T-helper 1 cell treated with Interleukin-12 subunit alpha and Interleukin-12 subunit beta and Interleukin-4 antibody, amounts not matched to agents 30 μg/mL and 1 μg/mL, for 36 hours (primary cell): ENCODE results near the gene CD81.
"Not testable (repeated sequence)": the region's sequence is repeated elsewhere in the genome, so short reads cannot be mapped to it uniquely, and the experiment has no call there.

ENCODE experiments used
- H3K27ac Mint-ChIP-seq: one replicate; pipeline ENCODE4 v1.8.0; 2021; ENCODE audit warnings: mild to moderate bottlenecking, mixed read lengths
- H3K27me3 Mint-ChIP-seq: one replicate; pipeline ENCODE4 v1.8.0; 2021; ENCODE audit warnings: low read depth, mixed read lengths
- H3K36me3 Mint-ChIP-seq: one replicate; pipeline ENCODE4 v1.8.0; 2021; ENCODE audit warnings: low read depth, mixed read lengths
- H3K4me1 Mint-ChIP-seq: one replicate; pipeline ENCODE4 v1.8.0; 2021; ENCODE audit warnings: low read depth, mixed read lengths
- H3K4me3 Mint-ChIP-seq: one replicate; pipeline ENCODE4 v1.8.0; 2021; ENCODE audit warnings: mild to moderate bottlenecking, moderate library complexity, mixed read lengths
- H3K9me3 Mint-ChIP-seq: one replicate; pipeline ENCODE4 v1.8.0; 2021; ENCODE audit warnings: mixed read lengths

CD81 gene, protein sequence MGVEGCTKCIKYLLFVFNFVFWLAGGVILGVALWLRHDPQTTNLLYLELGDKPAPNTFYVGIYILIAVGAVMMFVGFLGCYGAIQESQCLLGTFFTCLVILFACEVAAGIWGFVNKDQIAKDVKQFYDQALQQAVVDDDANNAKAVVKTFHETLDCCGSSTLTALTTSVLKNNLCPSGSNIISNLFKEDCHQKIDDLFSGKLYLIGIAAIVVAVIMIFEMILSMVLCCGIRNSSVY

DNA sequence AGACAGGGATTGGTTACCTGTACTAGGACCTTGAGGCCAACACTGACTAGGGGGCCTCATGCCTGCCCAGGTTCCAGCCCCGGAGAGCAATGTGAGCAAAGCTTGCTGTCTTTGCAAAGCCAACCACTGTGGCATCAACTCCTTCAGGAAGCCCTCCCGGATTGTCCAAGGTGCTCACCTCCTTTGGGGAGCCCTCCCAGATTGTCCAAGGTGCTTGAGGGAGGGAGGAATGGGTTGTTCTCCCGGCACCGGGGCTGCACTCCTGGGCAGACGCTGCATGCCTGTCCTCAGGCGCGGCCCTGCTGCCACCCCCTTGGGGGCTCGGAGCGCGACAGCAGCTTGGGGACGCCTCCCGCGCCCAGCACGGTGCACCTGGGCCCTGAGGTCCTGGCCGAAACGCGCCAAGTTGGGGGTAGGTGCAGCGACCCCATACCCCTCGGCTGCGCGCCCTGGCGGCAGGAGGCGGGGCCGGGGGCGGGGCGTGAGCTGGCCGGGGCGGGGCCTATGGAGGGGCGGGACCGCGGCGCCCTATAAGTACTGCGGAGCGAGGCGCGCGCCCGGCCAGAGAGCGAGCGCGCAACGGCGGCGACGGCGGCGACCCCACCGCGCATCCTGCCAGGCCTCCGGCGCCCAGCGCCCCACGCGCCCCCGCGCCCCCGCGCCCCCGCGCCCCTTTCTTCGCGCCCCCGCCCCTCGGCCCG lies at the start of gene CD81:
Gene CD81 (plus strand): TSS at position 560 of the 701 bp plus-strand sequence. CDS start 240 bp downstream, outside the sequence.
- H3K4me1 Mint-ChIP-seq, result peaks cover 7% of the 10 kb centered on the region
- no peaks in the 10 kb centered on the region for H3K9me3 Mint-ChIP-seq
- H3K27me3 Mint-ChIP-seq, result no peaks in the 10 kb centered on the region
- peak within 1 kb of the TSS; percentile 79 for H3K4me3 Mint-ChIP-seq
- peak within 1 kb of the TSS; percentile 79 for H3K27ac Mint-ChIP-seq
- peaks cover 1% of the 10 kb centered on the region for H3K36me3 Mint-ChIP-seq

DNA sequence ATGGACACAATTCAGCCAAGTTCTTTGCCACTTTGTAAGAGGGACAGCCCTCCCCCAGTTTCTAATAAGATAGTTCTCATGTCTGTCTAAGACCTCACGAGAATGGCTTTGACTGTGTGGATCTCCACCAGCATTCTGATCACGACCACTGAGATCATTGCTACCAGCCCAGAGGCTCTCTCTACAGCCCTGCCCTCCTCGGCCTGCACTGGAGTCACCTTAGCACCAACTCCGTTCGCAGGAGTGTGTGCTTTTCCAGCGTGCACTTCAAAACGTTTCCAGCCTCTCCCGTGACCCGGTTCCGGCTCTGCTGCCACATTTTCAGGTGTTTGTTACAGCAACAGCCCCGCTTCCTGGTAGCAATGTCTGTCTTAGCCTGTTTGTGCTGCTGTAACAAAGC lies 49.1 kb upstream of the CD81 start:
- Mint-ChIP-seq H3K4me1 (no peaks in the 10 kb centered on the region), H3K27ac (no peak overlapping the region), H3K9me3 (peaks cover 17% of the 10 kb centered on the region), H3K4me3 (no peak overlapping the region), H3K27me3 (peaks cover 6% of the 10 kb centered on the region), H3K36me3 (no peaks in the 10 kb centered on the region)

DNA sequence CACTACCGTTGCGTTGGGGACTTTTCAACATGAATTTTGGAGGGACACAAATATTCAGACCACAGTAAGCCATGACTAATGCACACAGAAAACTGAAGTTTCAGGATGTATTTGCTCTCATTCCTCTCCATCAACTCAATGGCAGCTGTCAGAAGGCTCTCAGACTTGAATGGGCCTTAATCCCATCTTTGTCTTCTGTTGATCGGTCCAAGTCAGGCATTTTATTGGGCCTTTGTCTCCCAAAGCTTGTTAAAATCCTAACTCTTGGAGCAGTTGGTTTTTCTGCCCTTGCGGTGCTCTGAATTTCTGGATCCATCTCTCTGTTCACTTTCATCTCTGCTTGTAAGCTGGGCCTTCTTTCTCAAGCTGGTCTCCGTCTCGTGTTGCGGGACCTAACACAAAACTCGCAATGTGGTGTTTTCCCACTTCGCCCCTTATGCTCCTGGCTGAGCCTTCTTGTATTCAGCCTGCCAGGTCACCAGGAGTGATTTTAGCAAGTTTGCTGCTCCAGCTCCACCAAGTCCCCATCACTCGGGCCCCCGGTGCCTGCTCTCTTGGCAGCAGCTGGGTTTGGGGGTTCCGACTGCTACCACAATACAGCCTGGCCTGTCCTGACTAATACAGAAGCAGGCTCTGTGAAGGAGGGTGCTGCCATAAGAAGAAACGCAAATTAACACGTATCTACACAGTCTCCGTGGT lies 48.3 kb upstream of the CD81 start:
- peaks cover 17% of the 10 kb centered on the region for H3K9me3 Mint-ChIP-seq
- no peaks in the 10 kb centered on the region for H3K27me3 Mint-ChIP-seq
- H3K4me1 Mint-ChIP-seq, result no peaks in the 10 kb centered on the region
- H3K36me3 Mint-ChIP-seq, result no peaks in the 10 kb centered on the region
- H3K4me3 Mint-ChIP-seq, result no peak overlapping the region
- no peak overlapping the region for H3K27ac Mint-ChIP-seq

DNA sequence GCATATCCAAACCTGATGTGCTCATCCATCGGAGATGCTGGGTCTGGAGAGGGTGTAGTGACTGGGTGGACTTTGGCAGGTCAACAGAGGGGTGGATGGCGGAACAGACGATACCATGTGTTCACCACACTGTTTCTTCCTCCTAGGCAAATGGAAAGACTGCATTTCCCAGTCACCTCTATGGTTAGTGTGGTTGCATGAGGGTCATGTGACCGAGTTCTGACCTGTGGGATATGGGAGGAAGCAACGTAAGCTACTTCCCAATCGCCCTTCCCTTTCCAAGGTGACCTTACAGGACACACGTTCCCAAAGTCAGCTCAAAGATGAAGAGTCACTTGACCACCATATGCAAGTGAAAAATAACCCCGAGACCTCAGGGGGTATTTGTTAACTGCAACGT lies 47.6 kb upstream of the CD81 start:
- Mint-ChIP-seq H3K4me3 (no peak overlapping the region), H3K4me1 (no peaks in the 10 kb centered on the region), H3K27ac (no peak overlapping the region), H3K9me3 (peaks cover 17% of the 10 kb centered on the region), H3K27me3 (no peaks in the 10 kb centered on the region), H3K36me3 (no peaks in the 10 kb centered on the region)

DNA sequence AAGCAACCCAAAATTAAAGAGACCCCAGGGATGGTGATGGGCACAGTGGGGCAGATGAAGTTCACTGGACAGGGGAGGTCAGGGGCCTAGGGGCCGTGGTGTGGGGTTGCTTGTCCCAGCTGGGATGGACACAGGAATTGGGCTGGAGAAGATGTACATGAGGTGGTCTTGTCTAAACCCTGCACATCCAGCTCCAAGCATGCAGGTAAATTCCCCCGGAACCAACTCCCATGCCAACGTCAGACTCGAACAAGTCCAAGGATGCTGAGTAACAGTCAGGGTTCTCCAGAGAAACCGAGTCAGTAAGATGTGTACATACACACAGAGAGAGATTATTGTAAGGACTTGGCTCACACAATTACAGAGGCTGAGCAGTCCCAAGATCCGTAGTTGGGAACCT lies 46.4 kb upstream of the CD81 start:
- Mint-ChIP-seq H3K4me1 (no peaks in the 10 kb centered on the region), H3K4me3 (no peak overlapping the region), H3K9me3 (peaks cover 17% of the 10 kb centered on the region), H3K27ac (no peak overlapping the region), H3K36me3 (no peaks in the 10 kb centered on the region), H3K27me3 (no peaks in the 10 kb centered on the region)

DNA sequence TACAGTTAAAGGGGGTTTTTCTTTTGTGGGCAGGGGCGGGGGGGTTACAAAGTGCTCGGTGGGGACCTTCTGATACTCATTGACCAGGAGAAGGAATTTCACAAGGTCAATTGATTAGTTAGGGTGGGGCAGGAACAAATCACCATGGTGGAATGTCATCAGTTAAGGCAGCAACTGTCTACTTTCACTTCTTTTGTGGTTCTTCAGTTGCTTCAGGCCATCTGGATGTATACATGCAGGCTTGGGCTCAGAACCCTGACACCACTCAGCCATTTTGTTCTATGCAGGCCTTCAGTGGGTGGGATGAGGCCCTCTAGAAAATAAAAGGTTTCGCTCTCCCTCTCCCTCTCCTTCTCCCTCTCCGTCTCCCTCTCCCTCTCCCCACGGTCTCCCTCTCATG lies 45.7 kb upstream of the CD81 start:
- peaks cover 2% of the 10 kb centered on the region for H3K27me3 Mint-ChIP-seq
- no peak overlapping the region for H3K27ac Mint-ChIP-seq
- H3K4me3 Mint-ChIP-seq, result no peak overlapping the region
- no peaks in the 10 kb centered on the region for H3K36me3 Mint-ChIP-seq
- no peaks in the 10 kb centered on the region for H3K4me1 Mint-ChIP-seq
- peaks cover 17% of the 10 kb centered on the region for H3K9me3 Mint-ChIP-seq

DNA sequence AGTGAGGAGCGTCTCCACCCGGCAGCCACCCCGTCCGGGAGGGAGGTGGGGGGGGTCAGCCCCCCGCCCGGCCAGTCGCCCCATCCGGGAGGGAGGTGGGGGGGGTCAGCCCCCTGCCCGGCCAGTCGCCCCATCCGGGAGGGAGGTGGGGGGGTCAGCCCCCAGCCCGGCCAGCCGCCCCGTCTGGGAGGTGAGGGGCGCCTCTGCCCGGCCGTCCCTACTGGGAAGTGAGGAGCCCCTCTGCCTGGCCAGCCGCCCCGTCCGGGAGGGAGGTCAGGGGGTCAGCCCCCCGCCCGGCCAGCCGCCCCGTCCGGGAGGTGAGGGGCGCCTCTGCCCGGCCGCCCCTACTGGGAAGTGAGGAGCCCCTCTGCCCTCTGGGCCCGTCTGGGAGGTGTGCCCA lies 44.5 kb upstream of the CD81 start:
- H3K4me1 Mint-ChIP-seq, H3K4me3 Mint-ChIP-seq, H3K27ac Mint-ChIP-seq, H3K36me3 Mint-ChIP-seq: not testable (repeated sequence)
- H3K27me3 Mint-ChIP-seq, result peaks cover 11% of the 10 kb centered on the region
- H3K9me3 Mint-ChIP-seq, result peaks cover 17% of the 10 kb centered on the region

DNA sequence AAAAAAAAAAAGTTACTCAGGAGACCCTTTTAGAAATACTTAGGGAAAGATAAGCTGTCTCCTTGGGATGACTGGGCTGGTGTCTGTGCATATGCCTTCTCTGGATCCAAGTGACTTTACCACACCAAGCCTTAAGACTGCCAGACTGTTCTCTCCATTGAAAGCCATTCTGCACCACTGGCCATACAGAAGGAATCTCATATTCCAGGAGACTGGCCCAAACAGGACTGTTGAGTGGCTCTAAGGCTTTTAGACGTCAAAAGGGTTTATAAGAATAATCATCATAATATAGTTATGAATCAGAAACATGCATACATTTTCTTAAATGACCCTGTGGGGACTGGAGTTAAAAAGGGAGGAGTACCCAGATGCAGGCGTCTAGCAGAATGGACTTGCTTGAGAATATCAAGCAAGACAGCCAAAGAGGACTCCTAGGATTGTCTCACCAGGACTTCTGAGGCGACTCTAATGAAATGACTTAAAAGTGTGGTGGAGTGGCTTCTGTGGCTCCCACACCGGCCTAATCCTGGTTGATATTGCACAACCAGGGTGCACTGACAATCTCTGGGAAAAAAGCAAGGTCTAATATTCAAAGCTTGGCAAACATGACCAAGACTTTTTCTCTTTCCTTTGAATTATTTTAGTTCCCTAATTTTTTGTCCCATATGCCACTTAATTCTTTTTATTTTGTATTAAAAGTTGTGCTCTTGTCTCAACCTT lies 43.5 kb upstream of the CD81 start:
- H3K36me3 Mint-ChIP-seq, H3K27ac Mint-ChIP-seq, H3K4me1 Mint-ChIP-seq, H3K4me3 Mint-ChIP-seq: not testable (repeated sequence)
- H3K27me3 Mint-ChIP-seq, result peaks cover 19% of the 10 kb centered on the region
- H3K9me3 Mint-ChIP-seq, result peaks cover 17% of the 10 kb centered on the region

DNA sequence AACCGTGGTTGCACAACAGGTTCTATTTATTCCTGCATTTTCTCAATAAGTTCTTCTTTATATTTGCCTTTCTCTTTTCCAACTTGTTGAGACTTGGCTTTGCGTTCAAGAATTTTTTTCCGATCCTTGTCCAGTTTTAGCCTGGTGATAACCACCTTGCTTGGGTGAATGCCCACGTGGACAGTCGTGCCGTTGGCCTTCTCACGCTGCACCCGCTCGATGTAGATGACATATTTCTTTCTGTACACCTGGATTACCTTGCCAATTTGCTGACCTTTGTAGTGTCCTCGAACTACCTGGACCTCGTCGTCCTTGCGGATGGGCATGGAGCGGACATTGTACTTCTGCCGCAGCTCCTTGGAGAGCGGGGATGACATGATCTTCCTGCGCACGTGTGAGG lies 41.8 kb upstream of the CD81 start:
- not testable (repeated sequence) for H3K27ac Mint-ChIP-seq
- H3K9me3 Mint-ChIP-seq, result peaks cover 15% of the 10 kb centered on the region

DNA sequence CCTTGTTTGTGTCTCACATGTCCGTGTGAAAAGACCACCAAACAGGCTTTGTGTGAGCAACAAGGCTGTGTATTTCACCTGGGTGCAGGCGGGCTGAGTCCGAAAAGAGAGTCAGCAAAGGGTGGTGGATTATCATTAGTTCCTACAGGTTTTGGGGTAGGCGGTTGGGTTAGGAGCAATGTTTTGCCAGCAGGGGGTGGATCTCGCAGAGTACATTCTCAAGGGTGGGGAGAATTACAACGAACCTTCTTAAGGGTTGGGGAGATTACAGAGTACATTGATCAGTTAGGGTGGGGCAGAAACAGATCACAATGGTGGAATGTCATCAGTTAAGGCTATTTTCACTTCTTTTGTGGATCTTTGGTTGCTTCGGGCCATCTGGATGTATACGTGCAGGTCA lies 38.4 kb upstream of the CD81 start:
- not testable (repeated sequence) for H3K36me3 Mint-ChIP-seq, H3K27ac Mint-ChIP-seq, H3K4me3 Mint-ChIP-seq, H3K4me1 Mint-ChIP-seq, H3K9me3 Mint-ChIP-seq
- H3K27me3 Mint-ChIP-seq, result peaks cover 22% of the 10 kb centered on the region

More for the DNA sequence above, 41.8 kb upstream of the CD81 start:
- H3K27me3 Mint-ChIP-seq, result peaks cover 22% of the 10 kb centered on the region
- H3K36me3 Mint-ChIP-seq, H3K4me3 Mint-ChIP-seq, H3K4me1 Mint-ChIP-seq: not testable (repeated sequence)

DNA sequence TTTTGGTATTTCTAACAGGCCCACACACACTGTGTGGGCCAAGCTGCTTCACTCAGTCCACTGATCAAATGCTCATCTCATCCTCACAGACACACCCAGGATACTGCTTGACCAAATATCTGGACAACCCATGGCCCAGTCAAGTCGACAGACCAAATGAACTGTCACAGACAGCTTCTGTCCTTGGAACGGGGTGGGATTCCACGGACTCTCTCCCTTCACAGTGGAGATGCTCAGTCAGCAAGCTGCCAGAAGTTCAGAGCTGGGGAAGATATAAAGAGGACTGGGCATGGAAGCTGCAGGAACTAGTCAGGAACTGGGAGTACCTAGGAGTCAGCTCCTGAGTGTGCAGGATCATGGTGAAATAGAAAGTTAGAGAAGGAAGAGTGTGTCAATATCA lies 34.6 kb upstream of the CD81 start:
- Mint-ChIP-seq H3K4me3 (no peak overlapping the region), H3K27ac (no peak overlapping the region), H3K36me3 (no peaks in the 10 kb centered on the region), H3K9me3 (no peaks in the 10 kb centered on the region), H3K27me3 (peaks cover 11% of the 10 kb centered on the region), H3K4me1 (no peaks in the 10 kb centered on the region)

DNA sequence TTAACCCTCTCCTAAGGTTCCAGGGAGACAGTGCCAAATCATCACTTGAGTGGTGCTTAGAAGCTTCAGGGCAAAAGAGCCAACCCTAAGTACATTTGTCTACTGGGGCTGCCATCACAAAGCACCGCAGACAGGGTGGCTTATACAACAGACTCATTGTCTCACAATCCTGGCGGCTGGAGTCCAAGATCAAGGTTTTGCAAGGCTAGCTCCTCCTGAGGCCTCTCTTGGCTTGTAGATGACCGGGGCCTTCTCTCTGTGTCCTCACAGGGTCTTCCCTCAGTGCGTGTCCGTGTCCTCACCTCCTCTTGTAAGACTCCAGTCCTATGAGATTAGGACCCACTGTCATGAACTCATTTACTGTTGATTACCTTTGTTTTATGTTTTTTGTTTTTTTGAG lies 34.1 kb upstream of the CD81 start:
- Mint-ChIP-seq H3K27ac (no peak overlapping the region), H3K4me1 (no peaks in the 10 kb centered on the region), H3K36me3 (no peaks in the 10 kb centered on the region), H3K9me3 (peaks cover under 1% of the 10 kb centered on the region), H3K27me3 (peaks cover 8% of the 10 kb centered on the region), H3K4me3 (no peak overlapping the region)

DNA sequence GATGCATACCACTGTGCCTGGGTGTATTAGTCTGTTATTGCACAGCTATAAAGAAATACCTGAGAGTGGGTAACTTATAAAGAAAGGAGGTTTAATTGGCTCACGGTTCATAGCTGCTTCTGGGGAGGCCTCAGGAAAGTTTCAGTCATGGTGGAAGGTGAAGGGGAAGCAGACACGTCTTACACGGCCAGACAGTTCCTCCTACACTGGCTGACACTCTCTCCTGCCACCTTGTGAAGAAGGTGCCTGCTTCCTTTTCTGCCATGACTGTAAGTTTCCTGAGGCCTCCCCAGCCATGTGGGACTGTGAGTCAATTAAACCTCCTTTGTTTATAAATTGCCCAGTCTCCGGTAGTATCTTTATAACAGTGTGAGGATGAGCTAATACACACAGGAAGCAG lies 33.6 kb upstream of the CD81 start:
- H3K9me3 Mint-ChIP-seq, result peaks cover 6% of the 10 kb centered on the region
- no peak overlapping the region for H3K27ac Mint-ChIP-seq
- H3K4me1 Mint-ChIP-seq, result no peaks in the 10 kb centered on the region

DNA sequence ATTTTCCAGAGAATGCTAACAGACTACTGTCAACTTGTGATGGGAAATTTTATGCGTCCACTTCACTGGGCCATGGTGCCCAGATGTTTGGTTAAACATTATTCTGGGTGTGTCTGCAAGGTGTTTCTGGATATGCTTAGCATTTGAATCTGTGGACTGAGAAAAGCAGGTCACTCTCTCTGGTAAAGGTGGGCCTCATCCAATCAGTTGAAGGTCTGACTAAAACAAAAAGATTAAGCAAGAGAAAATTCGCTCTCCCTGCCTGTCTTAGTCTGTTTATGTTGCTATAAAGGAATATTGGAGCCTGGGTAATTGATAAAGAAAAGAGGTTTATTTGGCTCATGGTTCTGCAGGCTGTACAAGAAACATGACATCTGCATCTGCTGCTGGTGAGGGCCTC lies 32.1 kb upstream of the CD81 start:
- no peak overlapping the region for H3K4me3 Mint-ChIP-seq
- H3K9me3 Mint-ChIP-seq, result peaks cover 14% of the 10 kb centered on the region
- H3K36me3 Mint-ChIP-seq, result no peaks in the 10 kb centered on the region
- no peaks in the 10 kb centered on the region for H3K4me1 Mint-ChIP-seq
- no peak overlapping the region for H3K27ac Mint-ChIP-seq
- H3K27me3 Mint-ChIP-seq, result peaks cover 6% of the 10 kb centered on the region

More for the DNA sequence above, 33.6 kb upstream of the CD81 start:
- no peaks in the 10 kb centered on the region for H3K36me3 Mint-ChIP-seq
- H3K27me3 Mint-ChIP-seq, result peaks cover 9% of the 10 kb centered on the region
- no peak overlapping the region for H3K4me3 Mint-ChIP-seq
